PC-9 (cell line): ENCODE results near the gene IFT81. TPM values are rescaled to one million over a fixed set of nuclear protein-coding genes. Genes with fewer than 3 reads are reported as not detected.
"Not testable (repeated sequence)": the region's sequence is repeated elsewhere in the genome, so short reads cannot be mapped to it uniquely, and the experiment has no call there.

Experiments used
- BruUV-seq: library from RNA; stranded (reverse); fragments of 400-500 nt; replicated peaks from 2 replicates; lab custom pipeline; 2021; lab: Mats Ljungman, UMichigan
- CTCF ChIA-PET: fragments of 300-600 bp; sonication (Branson Sonifier 250); formaldehyde crosslinking; loops from one replicate; lab custom pipeline; 2022; ENCODE audit warnings: antibody characterized with exemption; lab: Charles Lee
- POLR2A ChIA-PET: fragments of 300-600 bp; sonication (Branson Sonifier 250); formaldehyde crosslinking; loops from one replicate; lab custom pipeline; 2022; ENCODE audit warnings: antibody characterized with exemption; ENCODE audit not compliant: unreplicated experiment; lab: Charles Lee
- DNase-seq, 2 experiments: peaks; one replicate each; pipeline versions ENCODE4 v3.0.0 to v3.0.0-alpha.2; 2015 to 2022; ENCODE audit warnings: mixed read lengths in 1 of 2
- H2AFZ ChIP-seq: fragments of 200-600 bp; sonication (generic); 2 replicates; pipeline ENCODE4 v1.8.1; 2017; ENCODE audit warnings: antibody characterized with exemption
- H3F3A ChIP-seq: fragments of 200-600 bp; sonication (generic); 2 replicates; pipeline ENCODE4 v1.8.1; 2017; ENCODE audit warnings: antibody characterized with exemption, mild to moderate bottlenecking, low read depth; ENCODE audit not compliant: insufficient read depth
- H3K27ac ChIP-seq: fragments of 200-600 bp; sonication (generic); 2 replicates; pipeline ENCODE4 v1.6.1; 2016; ENCODE audit warnings: mixed run types
- H3K27me3 ChIP-seq: fragments of 200-600 bp; sonication (generic); 2 replicates; pipeline ENCODE4 v1.6.1; 2016; ENCODE audit warnings: low read depth, mixed run types; ENCODE audit not compliant: insufficient read depth
- H3K36me3 ChIP-seq: fragments of 200-600 bp; sonication (generic); 2 replicates; pipeline ENCODE4 v1.6.1; 2016; ENCODE audit warnings: low read depth, mixed run types
- H3K4me1 ChIP-seq: fragments of 200-600 bp; sonication (generic); replicated peaks from 2 replicates; pipeline ENCODE4 v1.6.1; 2016; ENCODE audit warnings: mixed run types; ENCODE audit not compliant: insufficient read depth
- H3K4me2 ChIP-seq: fragments of 200-600 bp; sonication (generic); 2 replicates; pipeline ENCODE4 v1.6.1; 2017; ENCODE audit warnings: mixed run types
- H3K4me3 ChIP-seq: fragments of 200-600 bp; sonication (generic); 2 replicates; pipeline ENCODE4 v1.6.1; 2016; ENCODE audit warnings: mixed run types
- H3K79me2 ChIP-seq: fragments of 200-600 bp; sonication (generic); 2 replicates; pipeline ENCODE4 v1.6.1; 2017; ENCODE audit warnings: low read depth, mixed run types
- H3K9me2 ChIP-seq: fragments of 200-600 bp; sonication (generic); 2 replicates; pipeline ENCODE4 v1.8.1; 2017; ENCODE audit warnings: mild to moderate bottlenecking; ENCODE audit not compliant: insufficient read depth
- H3K9me3 ChIP-seq: fragments of 200-600 bp; sonication (generic); 2 replicates; pipeline ENCODE4 v1.8.1; 2016; ENCODE audit warnings: low read depth; ENCODE audit not compliant: insufficient read depth
- H4K20me1 ChIP-seq: fragments of 200-600 bp; sonication (generic); 2 replicates; pipeline ENCODE4 v1.8.1; 2017; ENCODE audit not compliant: insufficient read depth
- CTCF ChIP-seq: fragments of 200-600 bp; sonication (generic); conservative IDR thresholded peaks from 2 replicates; pipeline ENCODE4 v1.6.1; 2017; ENCODE audit warnings: mixed run types, antibody characterized with exemption, mild to moderate bottlenecking, moderate library complexity
- EZH2 ChIP-seq: fragments of 200-600 bp; sonication (generic); IDR thresholded peaks from 2 replicates; pipeline ENCODE4 v1.8.0; 2017; ENCODE audit warnings: antibody characterized with exemption, low read depth
- intact Hi-C: fragments of 100-400 bp; cut with micrococcal nuclease; formaldehyde crosslinking; loops from one replicate; pipeline ENCODE4 v1.10.0; 2022; ENCODE audit not compliant: unreplicated experiment
- total RNA-seq: library from RNA; stranded (reverse); gene quantifications from 2 replicates; pipeline ENCODE4 v1.2.3, GENCODE V29; 2021

The IFT81 gene
- total RNA-seq, 1 experiment from 2014 or later, result 19.3 TPM

DNA sequence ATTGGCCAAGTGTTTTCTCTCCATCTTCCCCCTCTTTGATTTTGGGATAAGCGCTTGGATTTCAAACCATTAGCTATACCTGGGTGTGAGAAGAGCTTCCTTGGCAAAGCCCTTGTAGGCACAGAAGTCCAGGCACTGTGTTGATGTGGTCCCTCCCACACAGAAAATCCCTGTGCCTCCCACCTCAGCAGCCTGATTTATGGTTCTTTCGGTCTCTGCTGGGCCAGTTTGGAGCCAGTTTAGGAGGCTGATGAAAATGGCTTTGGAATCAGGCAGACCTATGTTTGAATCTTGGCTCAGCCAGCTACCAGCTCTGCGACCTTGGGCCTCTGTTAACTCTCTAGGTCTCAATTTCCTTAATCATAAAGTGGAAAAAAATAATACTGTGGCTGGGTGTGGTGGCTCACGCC, 9.6 kb upstream of the IFT81 start:
- CTCF ChIA-PET, result no interaction called here
- Histone ChIP-seq H3K79me2 (no peaks in the 10 kb centered on the region), H4K20me1 (no peaks in the 10 kb centered on the region), H3K4me2 (no peak overlapping the region), H3F3A (no peaks in the 10 kb centered on the region), H3K4me3 (no peak overlapping the region), H3K36me3 (no peaks in the 10 kb centered on the region), H3K27ac (no peak overlapping the region), H3K9me3 (no peaks in the 10 kb centered on the region), H2AFZ (no peak overlapping the region), H3K27me3 (no peaks in the 10 kb centered on the region), H3K4me1 (no peaks in the 10 kb centered on the region), H3K9me2 (no peaks in the 10 kb centered on the region)
- POLR2A ChIA-PET, result interaction anchor here (0.5 kb wide), 1 partner anchor 317 kb away, joined by 18 read pairs; no protein-coding TSS in a partner anchor
- intact Hi-C loops, result no loop called here
- DNase-seq, result no peak
- no TSS peak for BruUV-seq
- TF ChIP-seq EZH2, result no peak
- no peak for TF ChIP-seq CTCF

GRCh38 chr12:110115675-110116074, 8.5 kb upstream of the IFT81 start:
- H3K4me2 ChIP-seq, result no peak overlapping the region
- TF ChIP-seq CTCF, result no peak
- no peak for TF ChIP-seq EZH2
- CTCF ChIA-PET, result no interaction called here
- H3K27ac ChIP-seq, result no peak overlapping the region
- DNase-seq, result no peak
- no peak overlapping the region for H2AFZ ChIP-seq
- POLR2A ChIA-PET, result interaction anchor here (0.6 kb wide), 1 partner anchor 397 kb away, joined by 7 read pairs; no protein-coding TSS in a partner anchor
- H3K36me3 ChIP-seq, result no peaks in the 10 kb centered on the region
- intact Hi-C loops, result no loop called here
- H3F3A ChIP-seq, result no peaks in the 10 kb centered on the region
- H3K4me1 ChIP-seq, result no peaks in the 10 kb centered on the region
- H3K4me3 ChIP-seq, result no peak overlapping the region
- H3K27me3 ChIP-seq, result no peaks in the 10 kb centered on the region
- no peaks in the 10 kb centered on the region for H4K20me1 ChIP-seq
- H3K9me2 ChIP-seq, result no peaks in the 10 kb centered on the region
- no peaks in the 10 kb centered on the region for H3K9me3 ChIP-seq
- H3K79me2 ChIP-seq, result no peaks in the 10 kb centered on the region
- BruUV-seq, result no TSS peak

DNA sequence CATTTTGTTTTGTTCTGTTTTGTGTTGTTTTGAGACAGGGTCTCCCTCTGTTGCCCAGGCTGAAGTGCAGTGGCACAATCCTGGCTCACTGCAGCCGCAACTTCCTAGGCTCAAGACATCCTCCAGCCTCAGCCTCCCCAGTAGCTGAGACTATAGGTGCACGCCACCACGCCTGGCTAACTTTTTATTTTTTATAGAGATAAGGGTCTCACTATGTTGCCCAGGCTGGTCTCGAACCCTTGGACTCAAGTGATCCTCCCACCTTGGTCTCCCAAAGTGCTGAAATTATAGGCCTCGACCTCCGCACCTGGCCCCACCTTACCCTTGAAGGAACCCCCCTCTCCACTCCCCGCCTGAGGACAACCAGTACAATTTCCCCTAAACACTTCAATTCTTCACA, 7.5 kb upstream of the IFT81 start:
- Histone ChIP-seq H3K4me2 (no peak overlapping the region), H3F3A (no peaks in the 10 kb centered on the region), H3K27ac (no peak overlapping the region), H4K20me1 (no peaks in the 10 kb centered on the region), H3K4me3 (no peak overlapping the region), H3K27me3 (no peaks in the 10 kb centered on the region), H3K79me2 (no peaks in the 10 kb centered on the region), H3K36me3 (no peaks in the 10 kb centered on the region), H3K9me3 (no peaks in the 10 kb centered on the region), H2AFZ (no peak overlapping the region), H3K4me1 (no peaks in the 10 kb centered on the region), H3K9me2 (no peaks in the 10 kb centered on the region)
- intact Hi-C loops, result no loop called here
- ChIA-PET POLR2A (no interaction called here), CTCF (no interaction called here)
- no peak for DNase-seq
- BruUV-seq, result no TSS peak
- TF ChIP-seq EZH2, result no peak
- TF ChIP-seq CTCF, result no peak

- H3K4me3 ChIP-seq, CTCF ChIA-PET, H3K79me2 ChIP-seq, H3K36me3 ChIP-seq, H3K4me2 ChIP-seq, H2AFZ ChIP-seq, H3K27me3 ChIP-seq, H4K20me1 ChIP-seq, BruUV-seq, H3K9me2 ChIP-seq, intact Hi-C loops, H3K27ac ChIP-seq, DNase-seq, H3F3A ChIP-seq, H3K4me1 ChIP-seq, H3K9me3 ChIP-seq, POLR2A ChIA-PET: not testable (repeated sequence)
These were observed 6.9 kb upstream of the IFT81 start for GRCh38 chr12:110117210-110117609.
